ENCODE measurements around the gene VPS37D.

DNA sequence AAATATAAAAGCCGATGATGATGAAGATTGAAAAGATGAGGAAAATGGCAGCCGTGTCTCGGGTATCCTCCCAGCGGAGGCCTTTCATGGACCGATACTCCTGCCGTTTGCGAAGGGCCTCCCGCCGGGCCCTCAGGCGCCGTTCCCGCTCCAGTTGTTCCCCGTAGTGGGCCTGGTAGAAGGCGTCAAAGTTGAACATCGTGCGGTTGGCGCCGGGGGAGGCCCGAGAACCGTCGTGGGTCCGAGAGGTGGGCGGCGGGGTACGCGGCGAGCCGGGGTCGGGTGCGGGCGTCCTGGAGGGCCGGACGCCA is 15.1 kb downstream of the VPS37D start:
- TF ChIP-seq ZNF416 (CRISPR knock-in tag; IDR thresholded peaks at IDR 0.05) (no peak), ELF4 (CRISPR knock-in tag; IDR thresholded peaks at IDR 0.05; ENCODE audit: low read depth) (no peak), CTCF (IDR thresholded peaks at IDR 0.05) (no peak), EMX1 (CRISPR knock-in tag; IDR thresholded peaks at IDR 0.05) (no peak), CREB1 (CRISPR knock-in tag; IDR thresholded peaks at IDR 0.05) (no peak), TCF7 (CRISPR knock-in tag; IDR thresholded peaks at IDR 0.05; ENCODE audit: low read depth) (no peak), NFE2L1 (CRISPR knock-in tag; IDR thresholded peaks at IDR 0.05) (no peak)
- TF ChIP-seq, protein P1, sequence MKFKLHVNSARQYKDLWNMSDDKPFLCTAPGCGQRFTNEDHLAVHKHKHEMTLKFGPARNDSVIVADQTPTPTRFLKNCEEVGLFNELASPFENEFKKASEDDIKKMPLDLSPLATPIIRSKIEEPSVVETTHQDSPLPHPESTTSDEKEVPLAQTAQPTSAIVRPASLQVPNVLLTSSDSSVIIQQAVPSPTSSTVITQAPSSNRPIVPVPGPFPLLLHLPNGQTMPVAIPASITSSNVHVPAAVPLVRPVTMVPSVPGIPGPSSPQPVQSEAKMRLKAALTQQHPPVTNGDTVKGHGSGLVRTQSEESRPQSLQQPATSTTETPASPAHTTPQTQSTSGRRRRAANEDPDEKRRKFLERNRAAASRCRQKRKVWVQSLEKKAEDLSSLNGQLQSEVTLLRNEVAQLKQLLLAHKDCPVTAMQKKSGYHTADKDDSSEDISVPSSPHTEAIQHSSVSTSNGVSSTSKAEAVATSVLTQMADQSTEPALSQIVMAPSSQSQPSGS (CRISPR knock-in tag; IDR thresholded peaks at IDR 0.05; ENCODE audit: borderline replicate concordance, low read depth) = no peak
- TF ChIP-seq, protein P2, sequence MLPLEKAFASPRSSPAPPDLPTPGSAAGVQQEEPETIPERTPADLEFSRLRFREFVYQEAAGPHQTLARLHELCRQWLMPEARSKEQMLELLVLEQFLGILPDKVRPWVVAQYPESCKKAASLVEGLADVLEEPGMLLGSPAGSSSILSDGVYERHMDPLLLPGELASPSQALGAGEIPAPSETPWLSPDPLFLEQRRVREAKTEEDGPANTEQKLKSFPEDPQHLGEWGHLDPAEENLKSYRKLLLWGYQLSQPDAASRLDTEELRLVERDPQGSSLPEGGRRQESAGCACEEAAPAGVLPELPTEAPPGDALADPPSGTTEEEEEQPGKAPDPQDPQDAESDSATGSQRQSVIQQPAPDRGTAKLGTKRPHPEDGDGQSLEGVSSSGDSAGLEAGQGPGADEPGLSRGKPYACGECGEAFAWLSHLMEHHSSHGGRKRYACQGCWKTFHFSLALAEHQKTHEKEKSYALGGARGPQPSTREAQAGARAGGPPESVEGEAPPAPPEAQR (CRISPR knock-in tag; IDR thresholded peaks at IDR 0.05) = no peak
- TF ChIP-seq, protein P3, sequence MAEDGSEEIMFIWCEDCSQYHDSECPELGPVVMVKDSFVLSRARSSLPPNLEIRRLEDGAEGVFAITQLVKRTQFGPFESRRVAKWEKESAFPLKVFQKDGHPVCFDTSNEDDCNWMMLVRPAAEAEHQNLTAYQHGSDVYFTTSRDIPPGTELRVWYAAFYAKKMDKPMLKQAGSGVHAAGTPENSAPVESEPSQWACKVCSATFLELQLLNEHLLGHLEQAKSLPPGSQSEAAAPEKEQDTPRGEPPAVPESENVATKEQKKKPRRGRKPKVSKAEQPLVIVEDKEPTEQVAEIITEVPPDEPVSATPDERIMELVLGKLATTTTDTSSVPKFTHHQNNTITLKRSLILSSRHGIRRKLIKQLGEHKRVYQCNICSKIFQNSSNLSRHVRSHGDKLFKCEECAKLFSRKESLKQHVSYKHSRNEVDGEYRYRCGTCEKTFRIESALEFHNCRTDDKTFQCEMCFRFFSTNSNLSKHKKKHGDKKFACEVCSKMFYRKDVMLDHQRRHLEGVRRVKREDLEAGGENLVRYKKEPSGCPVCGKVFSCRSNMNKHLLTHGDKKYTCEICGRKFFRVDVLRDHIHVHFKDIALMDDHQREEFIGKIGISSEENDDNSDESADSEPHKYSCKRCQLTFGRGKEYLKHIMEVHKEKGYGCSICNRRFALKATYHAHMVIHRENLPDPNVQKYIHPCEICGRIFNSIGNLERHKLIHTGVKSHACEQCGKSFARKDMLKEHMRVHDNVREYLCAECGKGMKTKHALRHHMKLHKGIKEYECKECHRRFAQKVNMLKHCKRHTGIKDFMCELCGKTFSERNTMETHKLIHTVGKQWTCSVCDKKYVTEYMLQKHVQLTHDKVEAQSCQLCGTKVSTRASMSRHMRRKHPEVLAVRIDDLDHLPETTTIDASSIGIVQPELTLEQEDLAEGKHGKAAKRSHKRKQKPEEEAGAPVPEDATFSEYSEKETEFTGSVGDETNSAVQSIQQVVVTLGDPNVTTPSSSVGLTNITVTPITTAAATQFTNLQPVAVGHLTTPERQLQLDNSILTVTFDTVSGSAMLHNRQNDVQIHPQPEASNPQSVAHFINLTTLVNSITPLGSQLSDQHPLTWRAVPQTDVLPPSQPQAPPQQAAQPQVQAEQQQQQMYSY (CRISPR knock-in tag; IDR thresholded peaks at IDR 0.05) = no peak

Data from WTC11 (cell line).